ENCODE measurements around the gene ARHGAP40. TPM values are rescaled to one million over a fixed set of nuclear protein-coding genes. Genes with fewer than 3 reads are reported as not detected.

Gene ARHGAP40
- total and polyA plus RNA-seq, 2 of the 13 experiments (the other 11 are each of a cell fraction or from before 2014, with no cell fraction given) = 0.75 to 2.1 TPM

- TF ChIP-seq ZNF205 (CRISPR knock-in tag; IDR thresholded peaks at IDR 0.05) (peak; percentile 60), CEBPB (IDR thresholded peaks at IDR 0.05; ENCODE audit: borderline replicate concordance, low read depth, low read length) (peak; percentile 89), ZNF335 (CRISPR knock-in tag; IDR thresholded peaks at IDR 0.05) (peak; percentile 83; the same call in 1 of the 2 replicates), MEIS2 (CRISPR knock-in tag; IDR thresholded peaks at IDR 0.05) (no peak), ZNF460 (CRISPR knock-in tag; IDR thresholded peaks at IDR 0.05; ENCODE audit: borderline replicate concordance) (no peak; the same call in 1 of the 2 replicates), NCOA2 (CRISPR knock-in tag; IDR thresholded peaks at IDR 0.05) (peak; percentile 80), SNAPC4 (CRISPR knock-in tag; IDR thresholded peaks at IDR 0.05) (peak; percentile 78; the same call in 1 of the 2 replicates), ZBTB3 (CRISPR knock-in tag; IDR thresholded peaks at IDR 0.05; ENCODE audit: borderline replicate concordance, low read depth) (0 out of 2 replicates have a peak, but pooled peaks have one; percentile 71), PHF5A (CRISPR knock-in tag; IDR thresholded peaks at IDR 0.05; ENCODE audit: low read depth, unreplicated experiment) (no peak), POLR2AphosphoS5 (IDR thresholded peaks at IDR 0.05; ENCODE audit: low read depth, low read length) (peak; percentile 72), BRCA1 (CRISPR knock-in tag; IDR thresholded peaks at IDR 0.05) (peak; percentile 60; the same call in 1 of the 2 replicates), BCLAF1 (IDR thresholded peaks at IDR 0.05) (no peak), ZBTB7A (CRISPR knock-in tag; IDR thresholded peaks at IDR 0.05) (no peak; the same call in 1 of the 2 replicates), ZSCAN31 (CRISPR knock-in tag; IDR thresholded peaks at IDR 0.05; ENCODE audit: low read depth) (peak; percentile 84), STAT6 (CRISPR knock-in tag; IDR thresholded peaks at IDR 0.05; ENCODE audit: borderline replicate concordance) (no peak)
These were observed 16.0 kb upstream of the ARHGAP40 start (continued) for GRCh38 chr20:38585404-38586180.
